Hematopoietic multipotent progenitor cell treated with erythropoietin and hydrocortisone succinate and interleukin-3 and kit ligand, for 4 days (in vitro differentiated cells): Measurements from ENCODE around the gene SNCB.
"Not testable (repeated sequence)": the region's sequence is repeated elsewhere in the genome, so short reads cannot be mapped to it uniquely, and the experiment has no call there.

ENCODE experiments used
- DNase-seq: peaks from one replicate; pipeline ENCODE4 v3.0.0-alpha.2; 2015

SNCB gene

DNA sequence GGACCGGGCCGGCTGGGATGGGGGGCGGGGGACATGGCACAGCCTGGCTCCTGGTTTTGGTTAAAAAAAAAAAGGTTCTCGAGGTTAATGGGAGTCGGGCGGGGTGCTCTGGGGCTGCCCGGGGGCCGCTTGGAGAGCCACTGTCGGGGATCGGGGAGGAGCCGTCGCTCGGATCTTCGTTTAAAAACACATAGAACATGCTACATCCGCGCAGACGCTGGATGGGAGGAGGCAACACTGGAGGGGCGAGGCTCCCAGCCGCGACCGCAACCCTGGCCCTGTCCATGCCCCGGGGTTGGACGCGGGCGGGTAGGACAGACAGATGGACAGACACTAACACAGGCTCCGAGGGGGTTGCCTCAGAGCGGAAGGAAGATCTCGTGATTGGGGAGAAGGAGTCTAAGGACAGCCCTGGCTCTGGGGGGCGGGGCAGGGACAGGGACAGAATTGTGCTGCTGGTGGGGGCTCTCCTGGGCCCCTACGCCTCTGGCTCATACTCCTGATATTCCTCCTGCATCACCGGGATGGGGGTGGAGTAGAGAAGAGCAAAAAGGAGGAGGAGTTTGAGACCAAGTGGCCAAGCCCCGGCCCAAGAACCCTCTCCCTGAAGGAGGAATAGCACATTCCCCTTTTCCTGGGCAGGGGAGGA, 9.9 kb downstream of the SNCB start:
- peak; percentile 64 for DNase-seq

DNA sequence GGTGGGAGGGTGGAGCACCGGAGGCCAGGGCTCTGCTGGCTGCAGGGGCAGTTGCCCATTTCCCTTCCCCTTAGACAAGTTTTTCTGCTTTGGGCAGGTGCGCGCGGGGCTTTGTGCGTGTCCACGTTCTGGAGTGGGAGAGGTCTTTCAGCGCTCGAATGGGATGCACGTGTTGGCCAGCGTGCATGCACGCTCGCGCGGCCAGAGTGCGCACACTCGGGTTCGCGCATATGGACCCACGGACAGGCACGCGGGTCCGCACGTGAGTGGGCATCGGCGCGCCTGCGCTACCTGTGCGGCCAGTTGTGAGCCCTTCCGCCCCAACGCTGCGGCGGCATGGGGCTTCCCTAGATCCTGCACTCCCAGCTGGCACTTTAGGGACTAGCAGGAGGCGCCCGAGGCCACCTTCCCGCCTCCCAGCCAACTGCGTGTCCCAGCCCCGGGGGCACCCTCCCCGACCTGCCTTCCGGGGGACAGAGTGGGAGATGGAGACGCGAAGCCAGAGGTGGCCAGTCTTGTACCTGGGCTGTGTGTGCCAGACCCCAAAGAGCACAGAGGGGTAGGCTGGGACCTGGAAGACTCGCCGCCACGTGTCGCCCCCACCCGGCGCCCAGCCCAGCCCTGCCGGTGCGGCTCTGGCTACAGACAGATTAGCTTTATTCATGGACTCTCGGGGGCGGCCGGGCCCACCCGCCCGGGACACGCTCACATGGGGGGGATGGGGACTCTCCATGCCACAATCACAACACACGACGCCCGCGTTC, 10.6 kb downstream of the SNCB start:
- no peak for DNase-seq

DNA sequence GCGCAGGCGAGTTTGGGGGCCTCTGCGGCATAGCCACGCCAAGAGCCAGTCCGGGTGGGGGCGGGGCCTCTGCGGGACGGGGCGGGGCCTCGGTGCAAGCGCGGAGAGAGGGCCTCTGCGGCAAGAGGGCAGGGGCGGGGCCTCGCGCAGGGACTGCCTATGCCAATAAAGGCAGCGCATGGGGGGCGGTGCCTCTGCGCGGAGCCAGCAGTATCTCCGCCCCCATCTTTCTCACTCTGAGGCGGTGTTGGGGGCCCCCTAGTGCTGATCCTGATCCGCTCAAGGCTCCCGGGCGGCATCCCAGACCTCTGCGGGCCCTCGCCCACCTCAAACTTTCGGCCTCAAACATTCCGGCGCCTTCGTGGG, 11.1 kb downstream of the SNCB start:
- peak; percentile 94 for DNase-seq

DNA sequence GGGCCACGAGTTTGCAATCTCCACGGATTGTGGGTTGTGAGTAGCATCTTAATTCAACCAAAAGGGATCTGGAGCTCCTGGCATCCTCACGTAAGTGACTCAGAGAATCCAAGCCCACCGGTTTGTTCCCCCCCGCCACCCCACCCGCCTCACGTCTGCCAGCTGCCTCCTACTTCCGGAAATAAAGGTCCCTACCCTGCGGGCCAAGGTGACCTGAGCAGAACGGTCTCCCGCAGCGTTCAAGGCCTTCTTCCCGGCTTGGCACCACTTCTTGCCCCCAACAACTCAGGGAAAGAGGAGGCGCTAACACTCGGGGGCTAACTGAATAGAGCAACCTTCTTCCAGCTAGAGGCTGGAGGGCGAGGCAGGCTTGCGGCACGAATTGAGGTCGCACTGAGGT, 11.6 kb downstream of the SNCB start:
- no peak for DNase-seq

DNA sequence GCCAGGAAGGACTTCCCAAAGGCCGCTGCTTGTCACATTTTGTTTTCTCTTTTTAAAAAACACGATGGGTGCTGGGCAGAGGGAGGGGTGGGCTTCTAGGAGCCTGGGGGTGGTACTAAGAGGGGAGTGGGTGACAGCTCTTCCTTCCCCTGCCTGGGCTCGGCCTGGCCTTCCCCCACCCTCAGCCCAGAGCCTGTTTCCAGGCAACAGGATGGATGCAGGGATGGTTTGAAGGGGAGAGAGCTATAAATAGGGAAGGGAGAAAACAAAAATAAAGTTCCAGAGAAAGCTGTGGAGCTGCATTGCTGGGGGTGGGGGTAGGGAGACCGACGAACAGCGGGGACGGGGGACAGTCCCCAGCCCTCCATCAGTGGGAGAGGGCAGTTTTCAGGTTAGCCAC, 13.8 kb downstream of the SNCB start:
- DNase-seq: no peak

DNA sequence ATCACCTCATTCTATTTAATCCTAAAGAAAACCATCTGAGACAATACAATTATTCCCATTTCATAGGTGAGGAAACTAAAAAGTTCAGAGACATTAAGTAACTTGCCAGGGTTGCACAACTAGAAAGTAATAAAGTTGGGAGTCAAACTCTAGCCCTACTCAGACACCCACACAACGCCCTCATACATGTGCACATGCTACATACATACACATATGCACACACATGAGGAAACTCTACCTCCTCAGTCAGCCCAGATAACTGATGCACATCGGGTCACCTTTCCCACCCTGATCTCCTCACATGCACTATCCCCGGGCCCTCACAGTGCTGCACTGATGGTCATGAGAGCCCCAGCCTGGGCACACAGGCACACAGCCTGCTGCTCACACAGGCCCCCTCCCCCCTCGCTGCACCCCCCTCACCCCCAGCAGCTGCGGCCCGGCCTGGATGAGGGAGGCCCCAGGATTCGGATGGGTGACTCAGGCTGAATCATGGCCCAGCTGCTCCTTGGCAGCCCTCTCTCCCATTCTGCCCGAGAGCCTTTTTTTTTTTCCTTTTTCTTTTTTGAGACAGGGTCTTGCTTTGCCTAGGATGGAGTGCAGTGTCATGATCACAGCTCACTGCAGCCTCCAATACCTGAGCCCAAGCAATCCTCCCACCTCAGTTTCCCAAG, 15.4 kb downstream of the SNCB start:
- DNase-seq: no peak

DNA sequence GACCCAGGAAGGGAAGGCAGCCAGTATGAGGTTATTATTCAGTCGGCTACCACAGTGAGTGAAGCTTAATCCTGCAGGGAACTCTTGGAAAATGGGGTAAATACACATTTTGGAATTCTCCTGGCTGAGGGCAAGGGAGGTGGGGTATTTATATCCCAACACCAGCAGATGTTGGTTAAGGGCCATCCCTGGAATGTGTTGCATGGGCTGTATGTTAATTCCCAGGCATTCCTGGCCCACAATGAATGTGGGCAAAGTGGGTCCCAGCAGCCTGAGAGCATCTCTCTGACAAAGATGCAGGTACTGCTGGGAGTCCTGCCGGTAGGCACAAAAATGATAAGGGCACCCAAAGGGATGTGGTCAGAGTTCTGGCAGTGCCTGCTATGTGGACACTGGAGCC, 17.5 kb downstream of the SNCB start:
- DNase-seq: no peak

DNA sequence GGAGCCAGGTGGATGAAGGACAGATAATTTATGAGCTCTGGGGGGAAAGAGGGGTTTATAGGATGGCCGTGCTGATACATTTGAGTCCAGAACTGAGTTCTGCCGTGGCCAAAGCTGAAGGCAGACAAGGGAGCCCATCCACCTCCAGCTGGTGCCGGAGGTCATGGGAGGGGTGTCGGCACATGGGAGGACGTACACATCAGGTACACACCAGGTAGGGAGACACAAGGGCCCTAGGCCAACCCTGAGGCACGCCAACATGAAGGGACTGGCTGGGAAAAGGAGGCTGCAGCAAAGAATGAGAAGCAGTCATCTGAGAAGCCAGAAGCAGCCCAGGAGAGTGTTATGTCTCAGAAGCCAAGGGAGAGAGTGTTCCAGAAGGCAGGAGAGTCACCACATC, 18.3 kb downstream of the SNCB start:
- DNase-seq: no peak

DNA sequence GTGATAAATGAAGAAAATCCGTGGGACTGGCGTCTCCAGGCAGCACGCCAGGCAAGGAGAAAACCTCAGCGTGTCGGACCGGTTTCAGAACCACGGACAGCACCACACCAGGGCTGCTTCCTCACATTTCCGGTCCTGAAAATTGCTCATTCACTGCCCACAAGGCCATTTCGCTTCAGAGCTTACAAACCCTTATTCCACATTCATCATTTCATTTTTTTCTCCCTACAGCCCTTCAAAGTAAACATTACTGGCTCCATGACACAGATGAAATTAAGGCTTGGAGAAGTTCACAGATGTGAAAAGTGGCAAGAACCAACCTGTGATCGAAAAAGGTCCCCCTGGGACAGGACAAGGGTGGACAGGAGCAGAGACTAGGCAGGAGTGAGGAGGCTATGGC, 18.9 kb downstream of the SNCB start:
- peak; percentile 89 for DNase-seq

DNA sequence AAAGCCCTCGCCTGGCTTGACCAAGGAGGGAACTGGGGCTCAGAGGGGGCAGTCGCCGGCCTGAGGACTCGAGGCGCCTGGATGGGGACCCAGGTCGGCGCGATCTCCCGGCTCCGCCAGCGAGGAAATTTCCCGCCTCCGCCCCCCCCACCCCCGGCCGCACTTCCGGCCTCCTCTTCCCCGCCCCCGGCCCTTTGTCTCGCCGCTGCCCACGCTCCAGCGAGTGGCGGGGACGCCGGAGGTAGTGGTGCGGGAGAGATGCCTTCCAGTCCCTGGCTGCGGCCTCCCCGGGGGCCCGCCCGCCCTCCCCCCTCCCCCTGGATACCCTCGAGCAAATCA, 19.9 kb downstream of the SNCB start:
- no peak for DNase-seq

DNA sequence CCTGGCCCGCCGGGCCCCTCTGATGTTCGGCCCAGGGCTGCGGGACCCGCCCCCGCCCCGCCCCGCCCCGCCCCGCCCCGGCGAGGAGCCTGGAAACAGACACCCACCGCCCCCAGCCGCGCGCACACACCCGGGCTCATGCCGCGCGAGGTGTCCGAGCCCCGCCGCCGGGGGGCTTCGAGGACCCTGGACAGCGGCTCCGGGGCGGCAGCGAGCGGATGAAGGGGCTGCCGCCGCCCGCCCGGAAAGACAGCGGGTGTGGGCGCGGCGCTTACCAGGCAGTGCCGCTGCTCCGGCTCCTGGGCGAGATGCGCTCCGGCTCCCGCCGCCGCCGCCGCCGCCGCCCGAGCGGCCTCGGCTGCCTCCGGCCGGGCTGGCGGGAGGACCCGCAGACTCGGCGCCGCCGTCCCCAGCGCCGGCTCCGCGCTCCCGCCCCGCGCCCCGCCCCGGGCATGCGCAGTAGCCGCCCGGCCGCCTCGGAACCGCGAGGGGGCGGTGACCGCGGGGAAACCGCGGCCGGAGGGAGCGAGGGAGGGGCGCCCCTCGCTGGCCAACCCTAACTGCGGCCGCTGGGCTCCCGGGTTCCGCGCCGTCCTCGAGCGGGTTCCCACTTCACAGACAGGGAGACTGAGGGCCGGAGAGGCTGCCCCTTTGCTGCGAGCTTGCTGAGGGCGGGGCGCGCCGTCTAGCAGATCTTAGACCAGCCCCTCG, 20.5 kb downstream of the SNCB start, which contains the start of gene GPRIN1:
GPRIN1 (minus strand) TSS at position 433 of the 711 bp plus-strand sequence. CDS start 10,322 bp downstream, outside the sequence.
- DNase-seq: peak; percentile 72

DNA sequence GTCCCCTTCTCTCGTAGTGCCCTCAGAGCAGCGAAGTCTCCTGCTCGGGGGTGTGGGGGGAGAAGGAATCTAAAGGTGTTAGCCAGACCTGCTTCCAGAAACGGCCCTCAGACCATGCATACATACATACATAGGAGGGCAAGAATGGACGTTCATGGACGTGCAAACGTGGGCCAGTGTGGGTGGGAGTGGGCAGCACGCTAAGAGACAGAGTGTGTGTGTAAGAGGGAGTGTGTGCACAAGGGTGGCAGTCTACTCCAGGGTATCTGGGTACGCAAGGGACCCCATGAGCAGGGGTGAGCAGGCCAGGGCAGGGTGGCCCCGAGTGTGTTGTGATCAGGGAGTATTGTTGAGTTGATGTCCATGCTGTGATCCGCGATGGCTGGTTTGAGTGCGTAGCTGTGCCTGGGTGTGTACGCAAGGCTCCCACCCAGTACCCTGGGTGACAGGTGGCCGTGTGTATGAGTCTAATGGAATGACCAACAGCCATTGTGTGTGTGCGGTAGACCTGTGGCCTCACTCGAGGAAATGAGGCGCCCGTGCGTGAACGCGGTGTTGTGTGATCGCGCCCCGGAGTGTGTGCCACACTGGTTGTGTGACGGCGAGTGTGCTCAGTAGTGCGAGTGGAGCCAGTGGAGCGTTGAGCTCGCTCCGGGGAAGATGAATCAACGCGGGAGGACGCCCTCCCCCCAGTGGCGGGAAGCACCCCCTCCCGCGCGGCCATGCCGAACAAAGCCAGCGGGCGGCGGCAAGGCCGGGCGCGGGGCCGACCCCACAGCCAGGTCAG, 21.2 kb downstream of the SNCB start:
- DNase-seq: no peak

DNA sequence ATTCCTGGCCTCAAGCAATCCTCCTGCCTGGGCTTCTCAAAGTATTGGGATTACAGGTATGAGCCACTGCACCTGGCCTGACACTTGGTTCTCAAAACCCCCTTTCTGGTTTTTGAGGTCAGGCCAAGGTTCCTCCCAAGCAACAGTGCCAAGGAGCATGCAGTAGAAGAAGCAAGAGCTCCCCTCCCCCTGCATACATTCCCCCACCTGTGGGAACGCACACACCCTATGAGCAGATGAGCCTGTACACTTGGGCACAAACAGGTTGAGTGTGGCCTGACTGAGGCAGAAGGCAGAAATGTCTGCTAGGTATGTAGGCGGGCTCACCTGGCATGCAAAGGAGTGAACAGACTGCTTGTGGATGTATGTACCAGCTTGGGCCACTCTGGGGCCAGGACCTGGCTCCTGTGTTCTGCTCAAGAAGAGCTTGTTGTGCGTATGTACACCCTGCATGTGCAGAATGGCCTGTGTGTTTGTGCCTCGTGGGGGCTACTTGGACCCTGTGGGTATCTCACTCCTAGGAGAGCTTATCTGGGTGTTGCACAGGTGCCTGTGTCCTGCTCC, 22.1 kb downstream of the SNCB start:
- DNase-seq: no peak

DNA sequence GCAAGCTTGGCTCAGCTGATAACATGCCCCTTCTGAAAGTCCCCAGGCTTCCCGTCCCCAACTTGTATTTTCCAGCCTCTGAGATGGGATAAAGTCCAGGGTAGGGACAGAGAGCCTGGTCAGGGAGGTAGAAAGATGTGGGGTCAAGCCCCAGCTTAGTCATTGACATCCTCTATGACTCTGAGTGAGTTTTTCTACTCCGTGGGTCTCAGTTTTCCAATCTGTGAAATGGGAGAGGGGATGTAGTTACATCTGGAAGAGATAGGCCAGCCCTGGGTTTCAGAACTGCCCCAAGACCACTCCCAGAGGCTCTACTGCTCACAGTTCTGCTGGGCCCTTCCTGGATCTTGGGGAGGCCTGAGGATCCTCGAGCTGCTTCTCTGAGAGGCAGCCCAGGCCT, 23.5 kb downstream of the SNCB start:
- no peak for DNase-seq

DNA sequence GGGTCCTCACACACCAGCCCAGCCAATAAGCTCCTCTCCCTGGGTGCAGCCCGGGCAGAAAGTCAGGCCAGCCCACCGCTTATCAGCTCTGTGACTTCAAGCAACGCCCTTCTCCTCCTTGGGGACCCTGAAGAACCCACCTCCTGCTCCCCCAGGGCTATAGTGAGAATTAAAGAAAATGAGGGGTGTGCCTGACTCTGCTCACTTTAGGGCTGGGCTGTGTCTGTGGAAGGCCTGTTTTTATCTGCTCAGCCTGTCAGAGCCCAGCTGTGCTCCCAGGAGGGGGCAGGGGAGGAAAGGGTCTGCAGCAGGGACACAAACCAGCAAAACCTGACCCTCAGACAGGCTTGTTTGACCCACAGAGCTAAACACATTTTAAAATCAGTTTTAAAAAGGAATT, 24.3 kb downstream of the SNCB start:
- DNase-seq: no peak

DNA sequence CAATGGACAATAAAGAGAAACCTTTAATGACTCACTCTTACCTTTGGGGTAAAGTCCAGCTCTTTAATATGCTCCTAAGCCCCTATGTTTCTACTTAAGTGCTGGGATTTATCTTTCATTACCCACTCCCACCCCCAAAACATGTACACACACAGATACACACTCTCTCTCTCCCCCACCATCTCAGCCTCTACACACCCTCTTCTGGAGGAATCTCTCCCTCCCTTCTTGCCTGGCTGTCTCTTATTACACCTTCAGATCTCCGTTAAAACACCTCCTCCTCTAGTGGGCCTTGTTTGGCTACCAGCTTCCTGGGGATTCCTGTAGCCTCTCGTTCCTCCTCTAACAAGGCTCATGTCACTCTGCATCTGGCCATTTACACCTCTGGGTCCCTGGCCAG, 27.2 kb downstream of the SNCB start:
- no peak for DNase-seq

DNA sequence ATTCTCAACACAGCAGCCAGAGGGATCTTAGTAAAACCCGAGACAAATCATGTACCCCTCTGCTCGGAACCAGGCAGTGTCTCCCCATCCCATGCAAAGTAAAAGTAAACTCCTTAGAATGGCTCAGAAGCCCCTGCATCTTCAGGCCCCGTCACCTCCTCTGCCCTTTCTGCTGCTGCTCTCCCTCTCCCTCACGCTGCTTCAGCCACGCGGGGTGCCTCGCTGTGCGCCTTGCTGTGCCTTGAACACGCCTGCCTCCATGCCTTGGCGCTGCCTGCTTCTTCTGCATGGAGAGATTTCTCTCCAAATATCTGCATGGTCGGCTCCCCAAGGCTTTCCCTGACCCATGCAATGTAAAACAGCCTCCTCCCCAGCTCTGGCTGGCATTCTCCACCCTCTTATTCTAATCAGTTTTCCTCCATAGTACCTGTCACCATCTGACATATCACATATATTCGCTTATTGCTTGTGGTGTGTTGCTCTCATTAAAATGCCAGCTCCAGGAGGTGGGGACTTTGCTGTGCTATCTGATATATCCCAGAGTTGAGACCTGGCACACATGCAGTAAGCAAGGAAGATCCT, 28.3 kb downstream of the SNCB start:
- no peak for DNase-seq

DNA sequence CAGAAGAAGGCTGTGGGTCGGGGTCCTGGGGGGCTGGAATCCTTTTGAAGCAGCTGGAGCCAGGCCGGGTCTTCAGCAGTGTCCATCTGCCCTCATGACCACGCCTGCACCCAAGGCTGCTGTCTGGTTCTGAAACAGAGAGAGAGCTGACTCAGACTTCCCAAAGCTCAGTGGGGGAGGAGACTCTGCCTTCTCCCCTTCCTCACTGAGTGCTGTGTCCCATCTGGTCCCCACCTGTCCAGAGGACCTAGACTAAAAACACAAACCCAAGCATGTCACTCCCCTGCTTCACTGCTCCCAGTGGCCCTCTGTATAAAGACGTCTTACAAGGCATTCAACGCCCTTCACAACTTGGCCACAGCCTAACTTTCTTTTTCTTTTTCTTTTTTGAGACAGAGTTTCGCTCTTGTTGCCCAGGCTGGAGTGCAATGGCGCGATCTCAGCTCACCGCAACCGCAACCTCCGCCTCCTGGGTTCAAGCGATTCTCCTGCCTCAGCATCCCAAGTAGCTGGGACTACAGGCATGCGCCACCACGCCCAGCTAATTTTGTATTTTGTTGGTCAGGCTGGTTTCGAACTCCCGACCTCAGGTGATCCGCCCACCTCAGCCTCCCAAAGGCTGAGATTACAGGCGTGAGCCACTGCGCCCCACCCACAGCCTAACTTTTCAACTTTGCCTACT, 30.4 kb downstream of the SNCB start:
- not testable (repeated sequence) for DNase-seq

DNA sequence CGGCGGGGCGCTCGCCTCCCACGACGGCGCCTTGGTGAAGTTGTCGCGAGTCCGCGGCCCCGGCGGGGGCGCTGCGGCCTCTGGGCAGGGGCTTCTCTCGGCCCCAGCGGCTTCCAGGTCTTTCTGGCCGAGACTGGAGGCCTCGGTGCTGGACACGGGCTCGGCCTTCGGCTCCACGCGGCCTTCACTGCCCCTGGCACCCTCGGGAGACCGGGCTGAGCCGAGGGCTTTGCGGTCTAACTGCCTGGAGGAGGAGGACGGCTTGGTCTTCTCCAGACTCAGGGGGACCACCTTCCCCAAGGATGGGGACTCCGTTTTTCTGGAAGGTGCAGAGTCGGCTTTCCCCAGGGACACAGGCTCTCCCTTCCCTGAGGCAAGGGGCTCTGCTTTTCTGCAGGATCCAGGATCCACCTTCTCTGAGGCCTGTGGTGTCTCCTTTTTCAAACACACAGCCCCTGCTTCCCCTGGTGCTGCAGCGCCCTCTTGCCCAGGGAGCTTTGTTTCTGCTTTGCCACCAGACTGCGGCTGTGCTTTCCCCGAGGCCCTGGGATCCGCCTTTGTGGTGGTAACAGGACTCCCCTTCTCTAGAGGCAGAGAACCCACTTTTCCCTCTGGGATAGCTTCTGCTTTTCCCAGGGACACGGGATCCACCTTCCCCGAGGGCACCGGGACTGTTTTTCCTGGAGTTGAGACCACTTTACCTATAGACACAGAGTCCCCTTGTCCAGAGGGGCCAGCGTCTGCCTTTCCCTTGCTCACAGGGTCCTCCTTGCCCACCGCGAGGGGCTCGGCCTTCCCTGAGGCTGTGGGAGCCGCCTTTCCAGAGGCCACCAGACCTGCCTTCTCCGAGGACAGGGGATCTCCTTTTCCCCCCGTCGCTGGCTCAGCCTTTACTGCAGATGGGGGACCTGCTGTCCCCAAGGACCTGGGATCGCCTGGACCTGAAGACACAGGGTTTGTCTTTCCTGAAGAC, 32.6 kb downstream of the SNCB start:
- peak; percentile 45 for DNase-seq
